Tibial artery (tissue), 4 donors: Measurements from ENCODE around the gene HSF4.

Experiments used
- DNase-seq, 2 donors: peaks; one replicate each; pipeline ENCODE4 v3.0.0-alpha.2; 2019
- H3K27ac ChIP-seq, 2 donors: fragments of 200-600 bp; sonication (generic) in 1 of 2; 1 replicate in 1 of 2; 2 replicates in 1 of 2; pipeline ENCODE4 v1.5.1; 2018 to 2019; ENCODE audit warnings: mild to moderate bottlenecking in 1 of 2
- H3K27me3 ChIP-seq, 2 donors: fragments of 200-600 bp; sonication (generic) in 1 of 2; one replicate each; pipeline versions ENCODE4 v1.5.1 to v1.6.0; 2016 to 2019
- H3K36me3 ChIP-seq, 3 donors: fragments of 200-600 bp; sonication (generic) in 2 of 3; one replicate each; pipeline ENCODE4 v1.5.1; 2016 to 2019; ENCODE audit warnings: mild to moderate bottlenecking in 2 of 3
- H3K4me1 ChIP-seq, 4 donors: fragments of 200-600 bp; sonication (generic) in 2 of 4; 1 replicate in 3 of 4; 2 replicates in 1 of 4; pipeline ENCODE4 v1.5.1; 2016 to 2019
- H3K4me3 ChIP-seq, 2 donors: fragments of 200-600 bp; sonication (generic) in 1 of 2; 1 replicate in 1 of 2; 2 replicates in 1 of 2; pipeline ENCODE4 v1.5.1; 2018 to 2019; ENCODE audit warnings: mild to moderate bottlenecking in 2 of 2
- H3K9me3 ChIP-seq, 3 donors: fragments of 200-600 bp; sonication (generic) in 1 of 3; one replicate each; pipeline ENCODE4 v1.5.1; 2016 to 2019
- intact Hi-C: fragments of 100-400 bp; cut with DNase I; formaldehyde crosslinking; loops from one replicate; pipeline ENCODE4 v1.15.0; 2023; ENCODE audit warnings: low total_unique reads
- TF ChIP-seq, protein P1 (sequence below), 2 experiments: fragments of 200-600 bp in 1 of 2; fragments of 450-650 bp in 1 of 2; IDR thresholded peaks; one replicate each; pipeline ENCODE4 v1.5.1; 2017 to 2019; ENCODE audit warnings: antibody characterized with exemption in 2 of 2, mild to moderate bottlenecking in 1 of 2, moderate library complexity in 1 of 2

The HSF4 gene, protein sequence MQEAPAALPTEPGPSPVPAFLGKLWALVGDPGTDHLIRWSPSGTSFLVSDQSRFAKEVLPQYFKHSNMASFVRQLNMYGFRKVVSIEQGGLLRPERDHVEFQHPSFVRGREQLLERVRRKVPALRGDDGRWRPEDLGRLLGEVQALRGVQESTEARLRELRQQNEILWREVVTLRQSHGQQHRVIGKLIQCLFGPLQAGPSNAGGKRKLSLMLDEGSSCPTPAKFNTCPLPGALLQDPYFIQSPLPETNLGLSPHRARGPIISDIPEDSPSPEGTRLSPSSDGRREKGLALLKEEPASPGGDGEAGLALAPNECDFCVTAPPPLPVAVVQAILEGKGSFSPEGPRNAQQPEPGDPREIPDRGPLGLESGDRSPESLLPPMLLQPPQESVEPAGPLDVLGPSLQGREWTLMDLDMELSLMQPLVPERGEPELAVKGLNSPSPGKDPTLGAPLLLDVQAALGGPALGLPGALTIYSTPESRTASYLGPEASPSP

DNA sequence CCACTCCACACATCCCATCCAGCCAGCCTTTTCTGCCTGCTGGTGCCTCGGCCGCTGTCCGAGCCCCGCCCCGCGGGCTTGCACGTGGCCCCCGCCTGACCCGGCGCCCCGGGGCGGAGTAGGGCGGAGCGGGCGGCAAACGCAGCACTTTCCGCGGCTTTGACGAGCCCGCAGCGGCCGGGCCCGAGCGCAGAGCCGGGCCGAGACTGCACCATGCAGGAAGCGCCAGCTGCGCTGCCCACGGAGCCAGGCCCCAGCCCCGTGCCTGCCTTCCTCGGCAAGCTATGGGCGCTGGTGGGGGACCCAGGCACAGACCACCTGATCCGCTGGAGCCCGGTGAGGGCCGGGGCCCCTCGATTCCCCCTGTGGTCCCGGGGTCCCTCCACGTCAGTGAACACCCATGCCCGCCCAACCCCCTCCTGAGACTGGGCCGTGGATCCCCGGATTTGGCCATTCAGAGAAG lies at the start of gene HSF4:
TSS of gene HSF4 (plus strand) at position 147 of the 463 bp plus-strand sequence. CDS start at position 214, 67 bp downstream.
- TF ChIP-seq, protein P1, sequence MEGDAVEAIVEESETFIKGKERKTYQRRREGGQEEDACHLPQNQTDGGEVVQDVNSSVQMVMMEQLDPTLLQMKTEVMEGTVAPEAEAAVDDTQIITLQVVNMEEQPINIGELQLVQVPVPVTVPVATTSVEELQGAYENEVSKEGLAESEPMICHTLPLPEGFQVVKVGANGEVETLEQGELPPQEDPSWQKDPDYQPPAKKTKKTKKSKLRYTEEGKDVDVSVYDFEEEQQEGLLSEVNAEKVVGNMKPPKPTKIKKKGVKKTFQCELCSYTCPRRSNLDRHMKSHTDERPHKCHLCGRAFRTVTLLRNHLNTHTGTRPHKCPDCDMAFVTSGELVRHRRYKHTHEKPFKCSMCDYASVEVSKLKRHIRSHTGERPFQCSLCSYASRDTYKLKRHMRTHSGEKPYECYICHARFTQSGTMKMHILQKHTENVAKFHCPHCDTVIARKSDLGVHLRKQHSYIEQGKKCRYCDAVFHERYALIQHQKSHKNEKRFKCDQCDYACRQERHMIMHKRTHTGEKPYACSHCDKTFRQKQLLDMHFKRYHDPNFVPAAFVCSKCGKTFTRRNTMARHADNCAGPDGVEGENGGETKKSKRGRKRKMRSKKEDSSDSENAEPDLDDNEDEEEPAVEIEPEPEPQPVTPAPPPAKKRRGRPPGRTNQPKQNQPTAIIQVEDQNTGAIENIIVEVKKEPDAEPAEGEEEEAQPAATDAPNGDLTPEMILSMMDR (IDR thresholded peaks at IDR 0.05), result no peak
- intact Hi-C loops, result loop anchor here (5.0 kb wide), 1 partner anchor 282 kb away; the partner anchor contains the start of gene PDP2
- H3K27ac ChIP-seq, result peak within 1 kb of the TSS; percentile 57 to 73
- no peaks in the 10 kb centered on the region for H3K9me3 ChIP-seq
- peaks cover 4 to 73% (median 63%) of the 10 kb centered on the region in 4 donors for H3K4me1 ChIP-seq
- no peaks in the 10 kb centered on the region for H3K36me3 ChIP-seq
- DNase-seq, result peak; percentile 69 to 85
- H3K4me3 ChIP-seq, result peak within 1 kb of the TSS; percentile 47 to 51
- peaks cover 0 to 45% of the 10 kb centered on the region in 2 donors for H3K27me3 ChIP-seq

DNA sequence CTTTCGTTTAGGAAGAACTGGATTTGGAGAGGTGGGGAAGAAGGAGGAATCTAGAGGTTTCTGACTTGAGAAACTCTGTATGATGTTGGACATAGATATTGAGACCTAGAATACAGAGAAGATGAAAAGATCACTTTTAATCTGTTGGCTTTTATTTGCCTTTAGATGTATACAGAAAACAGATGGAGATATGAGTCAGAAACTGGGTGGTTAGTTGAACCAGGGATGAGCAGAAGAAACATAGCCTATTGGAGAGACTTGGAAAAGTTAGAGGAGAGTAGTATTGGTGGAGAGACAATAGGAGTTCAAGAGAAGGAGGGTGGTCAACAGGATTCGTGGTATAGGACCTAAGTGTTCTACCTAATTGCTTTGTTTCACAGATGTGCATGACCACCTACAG lies 49.8 kb upstream of the HSF4 start:
- H3K4me1 ChIP-seq, result peaks cover 0 to 30% (median 14%) of the 10 kb centered on the region in 4 donors
- TF ChIP-seq, protein P1 (IDR thresholded peaks at IDR 0.05), result no peak
- no peak overlapping the region for H3K4me3 ChIP-seq
- H3K27ac ChIP-seq, result no peak overlapping the region
- no peak for DNase-seq
- H3K27me3 ChIP-seq, result no peaks in the 10 kb centered on the region
- no peaks in the 10 kb centered on the region for H3K9me3 ChIP-seq
- intact Hi-C loops, result no loop called here
- H3K36me3 ChIP-seq, result peaks cover 0 to 8% (median 0%) of the 10 kb centered on the region in 3 donors

DNA sequence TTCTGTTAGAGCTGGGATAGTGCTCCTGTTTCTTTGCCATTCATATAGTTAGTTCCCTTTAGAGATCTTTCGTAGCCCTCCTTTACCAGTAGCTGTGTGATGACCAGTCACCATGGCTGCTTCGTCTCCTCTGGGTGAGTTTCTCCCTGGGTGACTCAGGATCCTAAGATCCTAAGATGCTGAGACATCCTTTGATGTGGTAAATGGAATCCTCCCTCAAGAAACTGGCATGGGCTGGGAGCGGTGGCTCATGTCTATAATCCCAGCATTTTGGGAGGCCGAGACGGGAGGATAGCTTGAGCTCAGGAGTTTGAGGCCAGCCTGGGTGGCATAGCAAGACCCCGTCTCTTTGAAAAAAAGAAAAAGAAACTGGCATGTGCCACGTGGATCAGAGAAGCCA lies 48.9 kb upstream of the HSF4 start:
- peak in 1 of 2 donors; percentile 54 for DNase-seq
- Histone ChIP-seq H3K27ac (no peak overlapping the region), H3K36me3 (peaks cover 7 to 17% (median 7%) of the 10 kb centered on the region in 3 donors), H3K4me1 (peaks cover 0 to 24% (median 9%) of the 10 kb centered on the region in 4 donors), H3K9me3 (no peaks in the 10 kb centered on the region), H3K4me3 (no peak overlapping the region), H3K27me3 (no peaks in the 10 kb centered on the region)
- intact Hi-C loops, result no loop called here
- TF ChIP-seq, protein P1 (IDR thresholded peaks at IDR 0.05), result no peak

DNA sequence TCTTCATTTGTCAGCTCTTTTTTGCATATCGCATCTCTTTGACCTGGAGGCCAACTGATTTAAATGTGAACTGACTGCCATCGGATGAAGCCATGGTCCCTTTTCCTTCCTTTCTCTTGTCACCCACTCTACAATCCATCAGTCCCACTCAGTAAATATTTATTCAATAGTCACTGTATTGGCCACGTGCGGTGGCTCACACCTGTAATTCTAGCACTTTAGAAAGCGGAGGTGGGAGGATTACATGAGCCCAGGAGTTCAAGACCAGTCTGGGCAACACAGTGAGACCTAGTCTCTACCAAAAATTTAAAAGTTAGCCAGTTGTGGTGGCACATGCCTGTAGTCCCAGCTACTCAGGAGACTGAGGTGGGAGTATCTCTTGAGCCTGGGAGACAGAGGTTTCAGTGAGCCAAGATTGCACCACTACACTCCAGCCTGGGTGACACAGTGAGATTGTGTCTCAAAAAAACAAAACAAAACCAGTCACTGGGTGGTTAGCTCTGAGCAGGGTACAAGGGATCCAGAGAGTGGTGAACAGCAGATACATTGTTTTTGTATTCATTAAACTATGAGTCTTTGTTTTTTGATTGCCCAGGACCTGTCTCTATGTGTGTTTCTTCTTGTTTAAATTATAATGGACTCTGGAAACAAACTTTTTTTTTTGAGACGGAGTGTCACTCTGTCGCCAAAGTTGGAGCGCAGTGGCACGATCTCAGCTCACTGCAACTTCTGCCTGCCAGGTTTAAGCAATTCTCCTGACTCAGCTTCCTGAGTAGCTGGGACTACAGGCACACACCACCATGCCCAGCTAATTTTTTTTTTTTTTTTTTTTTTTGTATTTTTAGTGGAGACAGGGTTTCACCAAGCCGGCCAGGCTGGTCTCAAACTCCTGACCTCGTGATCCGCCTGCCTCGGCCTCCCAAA lies 47.9 kb upstream of the HSF4 start:
- Histone ChIP-seq H3K36me3 (peaks cover 14 to 27% (median 17%) of the 10 kb centered on the region in 3 donors), H3K27me3 (no peaks in the 10 kb centered on the region), H3K27ac (no peak overlapping the region), H3K4me1 (peaks cover 0 to 14% (median 0%) of the 10 kb centered on the region in 4 donors), H3K9me3 (no peaks in the 10 kb centered on the region), H3K4me3 (no peak overlapping the region)
- DNase-seq, result peak in 1 of 2 donors; percentile 57
- intact Hi-C loops, result no loop called here
- TF ChIP-seq, protein P1 (IDR thresholded peaks at IDR 0.05), result no peak

DNA sequence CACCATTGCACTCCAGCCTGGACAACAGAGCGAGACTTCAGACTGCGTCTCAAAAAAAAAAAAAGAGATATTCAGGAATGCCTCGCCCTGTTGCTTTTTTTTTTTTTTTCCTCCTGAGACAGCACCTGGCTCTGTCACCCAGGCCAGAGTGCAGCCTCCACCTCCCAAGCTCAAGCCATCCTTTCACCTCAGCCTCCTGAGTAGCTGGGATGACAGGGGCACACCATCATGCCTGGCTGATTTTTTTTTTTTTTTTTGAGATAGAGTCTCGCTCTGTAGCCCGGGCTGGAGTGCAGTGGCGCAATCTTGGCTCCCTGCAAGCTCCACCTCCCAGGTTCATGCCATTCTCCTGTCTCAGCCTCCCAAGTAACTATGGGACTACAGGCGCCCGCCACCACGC lies 46.8 kb upstream of the HSF4 start:
- TF ChIP-seq, protein P1 (IDR thresholded peaks at IDR 0.05), result no peak
- Histone ChIP-seq H3K36me3 (peaks cover 23 to 38% (median 28%) of the 10 kb centered on the region in 3 donors), H3K4me1 (peaks cover 0 to 4% (median 0%) of the 10 kb centered on the region in 4 donors), H3K9me3 (no peaks in the 10 kb centered on the region), H3K27me3 (no peaks in the 10 kb centered on the region), H3K4me3 (no peak overlapping the region), H3K27ac (no peak overlapping the region)
- intact Hi-C loops, result no loop called here
- no peak for DNase-seq
